NCI-H2107 treated with DMSO at 0.1 percent for 48 hours (cell line): ENCODE measurements around the gene CD81.

Experiments
- DNase-seq: peaks from one replicate; lab custom pipeline; 2025; ENCODE audit not compliant: unreplicated experiment; lab: John Stamatoyannopoulos, UW

The CD81 gene

DNA sequence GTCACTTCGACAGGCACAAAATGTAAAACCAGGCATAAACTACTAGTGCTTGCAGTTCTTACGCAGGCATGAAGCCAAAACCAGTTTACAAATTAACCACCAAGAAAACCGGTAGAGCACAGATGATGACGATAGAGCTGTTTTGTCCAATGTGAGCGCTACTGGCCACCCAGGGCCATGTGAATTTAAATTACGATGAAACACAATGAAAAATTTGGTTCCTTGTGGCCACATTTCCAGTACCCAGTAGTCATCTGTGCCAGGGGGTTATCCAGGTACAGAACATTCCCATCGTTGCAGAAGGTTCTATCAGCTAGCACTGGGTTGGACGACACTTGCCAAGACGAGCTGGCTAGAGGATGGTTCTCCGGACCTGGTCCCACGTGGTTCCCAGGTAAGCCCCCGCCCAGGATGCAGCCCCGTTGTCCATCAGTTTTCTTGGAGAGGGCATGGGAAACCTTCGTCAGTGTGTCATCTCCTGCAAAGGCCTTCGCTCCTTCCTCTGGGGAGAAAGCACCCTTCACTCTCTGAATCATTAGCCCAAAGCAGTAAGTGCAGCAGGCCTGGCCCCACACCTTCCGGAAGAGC is 1.1 kb upstream of the CD81 start:
- DNase-seq = no peak

DNA sequence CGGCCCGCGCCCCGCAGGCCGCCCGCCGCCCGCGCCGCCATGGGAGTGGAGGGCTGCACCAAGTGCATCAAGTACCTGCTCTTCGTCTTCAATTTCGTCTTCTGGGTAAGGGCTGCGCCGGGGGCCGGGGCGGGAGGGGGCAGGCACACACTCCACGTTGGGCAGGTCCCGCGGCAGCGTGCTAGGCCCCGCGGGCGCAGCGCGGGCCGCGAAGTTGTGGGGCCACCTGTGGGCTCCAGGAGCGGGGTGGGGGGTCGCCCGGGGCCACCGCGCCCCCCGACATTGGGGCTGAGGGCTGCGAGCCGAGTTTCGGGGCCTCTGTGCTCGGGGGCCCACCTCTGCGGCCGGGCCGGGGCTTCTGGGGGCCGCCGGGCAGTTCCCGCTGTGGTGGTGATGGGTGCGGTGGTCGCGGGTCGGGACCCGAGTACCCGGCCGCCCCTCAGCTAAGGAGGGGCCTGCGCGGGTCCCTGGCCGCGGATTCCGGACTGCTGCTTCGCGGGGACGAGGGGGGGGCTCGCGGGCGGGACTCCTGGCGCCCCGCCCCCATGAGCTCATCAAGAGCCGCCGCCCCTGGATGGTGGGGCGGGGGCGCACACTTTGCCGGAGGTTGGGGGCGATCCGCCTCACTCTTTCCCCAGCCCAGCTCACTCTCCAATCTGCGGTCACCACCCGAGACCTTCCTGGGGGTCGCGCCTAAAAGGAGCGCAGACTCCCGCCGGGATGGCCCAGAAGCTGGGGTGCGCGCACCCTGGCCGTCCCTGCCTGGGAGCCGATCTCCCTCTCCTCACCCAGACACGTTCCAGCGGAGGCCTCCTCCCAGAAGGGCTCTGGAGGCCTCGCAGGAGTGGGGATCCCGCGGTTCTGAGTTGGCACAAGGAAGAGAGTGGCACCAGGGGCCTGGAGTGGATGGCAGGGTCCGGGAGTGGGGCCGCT is 667 bp downstream of the CD81 start:
- no peak for DNase-seq

DNA sequence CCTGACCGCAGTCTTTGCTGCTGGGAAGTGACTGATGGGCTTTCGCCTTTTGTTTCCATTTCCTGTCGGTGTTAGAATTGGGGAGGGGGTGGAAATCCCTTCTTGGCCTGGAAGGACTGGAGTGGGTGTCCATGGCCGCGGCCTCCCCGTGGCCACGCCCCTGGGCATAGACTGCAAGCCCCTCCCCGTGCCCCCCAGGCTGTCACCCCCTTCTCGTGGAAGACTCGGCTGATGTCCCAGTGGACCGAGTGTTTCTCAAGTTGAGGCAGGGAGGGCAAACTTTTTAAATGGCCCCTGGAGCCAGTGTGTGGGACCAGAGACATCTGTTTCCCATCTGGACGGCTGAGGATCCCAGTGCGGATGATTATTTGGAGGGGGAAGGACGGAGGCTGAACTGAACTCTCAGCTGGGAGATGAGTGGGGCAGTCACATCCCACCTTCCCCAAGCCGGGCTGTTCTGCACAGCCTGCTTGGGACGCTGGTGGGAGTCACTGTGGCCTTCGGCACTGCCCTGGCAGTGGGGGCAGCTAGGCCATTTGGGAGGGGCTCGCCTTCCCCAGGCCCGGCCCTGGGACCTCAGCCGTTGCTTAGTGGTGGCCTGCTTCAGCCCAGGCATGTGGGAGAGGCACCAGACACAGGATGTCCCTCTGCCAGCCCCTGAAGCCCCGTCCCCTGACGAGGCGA is 1.6 kb downstream of the CD81 start:
- DNase-seq = no peak

- no peak for DNase-seq
Observed at GRCh38 chr11:2379466-2380174, 2.5 kb downstream of the CD81 start.

DNA sequence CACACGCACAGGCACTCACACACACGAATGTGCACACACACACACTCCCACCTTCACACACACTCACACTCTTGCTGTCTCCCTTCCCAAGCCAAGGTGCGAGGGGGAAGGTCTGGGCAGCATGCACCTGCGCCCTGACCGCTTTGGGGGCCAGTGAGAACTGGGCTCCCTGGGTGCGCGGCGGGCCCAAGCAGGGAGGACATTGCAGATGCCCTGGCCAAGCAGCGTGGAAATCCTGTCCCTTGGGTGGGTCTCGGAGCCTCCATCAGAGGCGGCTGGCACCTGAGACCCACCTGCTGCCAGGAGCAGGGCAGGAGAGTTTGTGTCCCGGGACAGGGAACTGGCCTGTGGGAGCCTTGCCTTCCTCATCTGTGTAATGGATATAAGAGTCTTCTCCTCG is 3.3 kb downstream of the CD81 start:
- no peak for DNase-seq

GRCh38 chr11:2380807-2381350 is 3.8 kb downstream of the CD81 start:
- DNase-seq = no peak

DNA sequence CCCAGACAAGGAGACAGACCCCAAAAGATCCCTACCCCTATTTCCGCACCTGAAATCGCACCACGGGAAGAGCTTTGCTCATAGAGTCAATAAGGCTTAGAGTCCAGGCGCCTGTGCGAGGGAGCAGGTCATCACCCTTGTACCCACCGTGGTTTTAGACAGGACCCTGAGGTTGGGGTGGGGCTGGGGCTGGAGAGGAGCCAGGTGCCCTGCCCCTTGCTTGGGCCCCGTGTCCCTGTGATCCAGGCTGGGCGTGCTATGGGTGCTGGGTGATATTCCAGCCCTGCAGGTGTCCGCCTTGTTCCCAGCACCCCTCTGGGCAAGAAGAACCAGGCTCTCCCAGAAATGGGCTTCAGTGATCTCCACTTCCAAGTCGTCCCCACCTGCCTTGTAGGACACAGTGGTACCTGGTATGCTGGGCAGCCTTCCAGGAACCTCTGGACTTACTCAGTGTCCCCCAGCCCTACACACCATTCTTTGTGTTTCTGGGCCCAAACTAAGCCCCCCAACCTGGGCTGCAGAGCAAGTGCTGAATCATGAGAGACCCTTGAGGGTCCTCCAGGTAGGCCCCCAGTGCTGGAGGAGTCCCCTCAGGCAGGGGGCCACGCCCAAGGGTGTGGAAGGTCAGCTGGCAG is 4.5 kb downstream of the CD81 start:
- no peak for DNase-seq

DNA sequence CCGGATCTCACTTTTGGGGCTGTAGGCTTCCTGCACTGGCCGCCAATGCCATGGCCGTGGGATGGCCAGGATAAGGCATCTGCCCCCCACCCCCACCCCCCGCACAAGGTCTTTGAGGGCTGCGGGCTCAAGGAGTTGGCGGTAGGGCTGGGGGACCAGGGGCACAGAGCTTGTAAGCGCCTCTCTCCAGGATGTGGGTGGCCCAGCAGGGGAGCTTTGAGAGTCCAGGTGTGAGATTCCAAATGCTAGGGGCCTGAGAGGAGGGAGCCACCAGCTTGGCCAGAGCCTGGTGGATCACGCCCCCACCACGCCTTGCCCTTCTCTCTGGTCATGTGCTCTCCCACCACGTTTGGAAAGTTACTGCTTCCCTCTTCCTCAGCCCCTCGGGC is 5.0 kb downstream of the CD81 start:
- DNase-seq = no peak

- no peak for DNase-seq
Observed at GRCh38 chr11:2382936-2383851, 6.1 kb downstream of the CD81 start.

DNA sequence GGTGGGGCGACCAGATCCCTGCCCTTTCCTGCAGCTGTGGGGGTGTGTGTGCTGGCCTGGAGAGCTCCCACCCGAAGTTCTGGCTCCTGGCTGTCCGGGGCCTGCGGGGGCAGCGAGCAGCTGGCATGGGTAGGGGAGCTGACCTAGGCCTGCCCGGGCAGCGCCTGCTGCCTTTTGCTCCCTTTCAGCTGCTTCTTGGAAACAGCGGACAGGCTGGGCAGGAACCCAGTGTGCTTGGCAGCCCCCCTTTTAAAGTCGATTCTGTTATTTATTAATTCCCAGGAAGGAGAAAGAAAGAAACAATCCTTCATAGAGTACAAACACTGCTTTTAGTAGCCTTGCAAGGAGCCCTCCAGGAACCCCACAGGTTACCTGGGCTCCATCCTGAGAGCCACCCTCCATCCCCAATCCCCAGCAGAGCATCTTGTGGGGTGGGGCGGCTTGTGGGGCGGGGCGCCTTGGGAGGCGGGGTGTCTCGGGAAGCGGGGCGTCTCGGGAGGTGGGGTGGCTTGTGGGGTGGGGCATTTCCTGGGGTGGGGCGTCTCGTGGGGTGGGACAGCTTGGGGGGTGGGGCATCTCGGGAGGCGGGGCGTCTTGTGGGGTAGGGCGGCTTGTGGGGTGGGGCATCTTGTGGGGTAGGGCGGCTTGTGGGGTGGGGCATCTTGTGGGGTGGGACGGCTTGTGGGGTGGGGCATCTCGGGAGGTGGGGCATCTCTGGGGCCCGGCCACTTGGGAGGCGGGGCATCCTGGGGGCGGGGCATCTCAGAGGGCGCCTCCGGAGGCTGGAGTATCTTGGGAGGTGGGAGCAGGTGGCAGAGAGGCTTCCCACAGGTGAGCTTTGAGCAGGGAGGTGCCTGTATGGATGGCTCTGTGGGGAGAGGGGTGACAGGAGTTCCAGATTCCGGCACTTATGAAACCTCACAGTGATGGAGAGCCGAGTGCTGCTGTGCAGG is 7.0 kb downstream of the CD81 start:
- DNase-seq = no peak

DNA sequence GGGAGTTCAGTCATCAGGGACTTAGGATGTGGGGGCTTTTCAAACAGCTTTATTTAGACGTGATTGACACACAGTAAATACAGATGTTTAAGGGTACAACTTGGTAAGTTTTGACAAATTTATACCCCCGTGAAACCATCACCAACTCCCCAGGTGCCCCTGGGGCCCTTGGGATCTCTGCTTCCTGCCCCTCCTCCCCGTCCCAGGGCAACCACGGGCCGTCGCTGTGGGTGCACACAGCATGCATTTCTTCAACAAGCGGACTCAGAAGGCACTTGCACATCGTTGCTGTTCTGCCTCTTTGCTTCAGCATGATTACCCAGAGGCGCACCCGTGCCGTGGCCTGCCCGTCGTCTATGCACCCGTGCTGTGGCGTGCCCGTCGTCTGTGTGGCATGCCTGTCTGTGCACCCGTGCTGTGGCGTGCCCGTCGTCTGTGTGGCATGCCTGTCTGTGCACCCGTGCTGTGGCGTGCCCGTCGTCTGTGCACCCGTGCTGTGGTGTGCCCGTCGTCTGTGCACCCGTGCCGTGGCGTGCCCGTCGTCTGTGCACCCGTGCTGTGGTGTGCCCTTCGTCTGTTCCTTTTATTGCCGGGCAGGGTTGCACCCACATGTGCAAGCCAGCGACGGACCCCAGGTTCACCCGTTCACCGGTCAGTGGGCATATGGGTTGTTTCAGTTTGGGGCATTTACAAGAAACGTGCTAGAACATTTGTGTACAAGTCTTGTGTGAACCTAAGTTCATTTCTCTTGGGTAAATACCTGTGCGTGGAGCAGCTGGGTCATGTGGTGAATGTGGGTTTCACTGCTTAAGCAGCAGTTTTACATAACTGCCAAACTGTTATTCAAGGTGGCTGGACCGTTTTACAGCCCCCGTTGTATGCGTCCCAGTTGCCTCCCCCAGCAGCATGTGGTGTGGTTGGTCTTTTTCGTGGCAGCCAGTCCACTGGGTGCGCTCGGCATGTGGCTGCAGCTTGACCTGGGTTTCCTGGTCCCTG is 8.3 kb downstream of the CD81 start:
- DNase-seq = no peak

DNA sequence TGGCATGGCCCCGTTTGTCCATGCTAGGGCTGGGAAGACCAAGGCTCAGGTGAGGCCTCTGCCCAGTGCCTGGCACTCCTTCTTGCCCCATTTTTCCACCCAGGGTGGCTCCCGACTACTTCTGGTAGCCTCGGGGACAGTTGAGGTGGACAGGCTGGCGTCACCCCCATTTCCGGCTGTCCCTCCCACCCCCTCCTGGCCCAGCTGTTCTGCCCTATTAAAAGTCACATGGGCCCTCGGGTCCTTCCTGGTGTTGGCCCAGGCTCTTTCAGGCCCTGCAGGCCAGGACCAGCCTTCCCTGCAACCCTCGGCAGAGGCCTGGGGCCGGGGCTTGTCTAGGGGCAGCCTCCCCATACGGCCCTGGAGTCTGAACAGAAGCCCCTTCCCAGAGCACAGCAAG is 9.5 kb downstream of the CD81 start:
- no peak for DNase-seq

DNA sequence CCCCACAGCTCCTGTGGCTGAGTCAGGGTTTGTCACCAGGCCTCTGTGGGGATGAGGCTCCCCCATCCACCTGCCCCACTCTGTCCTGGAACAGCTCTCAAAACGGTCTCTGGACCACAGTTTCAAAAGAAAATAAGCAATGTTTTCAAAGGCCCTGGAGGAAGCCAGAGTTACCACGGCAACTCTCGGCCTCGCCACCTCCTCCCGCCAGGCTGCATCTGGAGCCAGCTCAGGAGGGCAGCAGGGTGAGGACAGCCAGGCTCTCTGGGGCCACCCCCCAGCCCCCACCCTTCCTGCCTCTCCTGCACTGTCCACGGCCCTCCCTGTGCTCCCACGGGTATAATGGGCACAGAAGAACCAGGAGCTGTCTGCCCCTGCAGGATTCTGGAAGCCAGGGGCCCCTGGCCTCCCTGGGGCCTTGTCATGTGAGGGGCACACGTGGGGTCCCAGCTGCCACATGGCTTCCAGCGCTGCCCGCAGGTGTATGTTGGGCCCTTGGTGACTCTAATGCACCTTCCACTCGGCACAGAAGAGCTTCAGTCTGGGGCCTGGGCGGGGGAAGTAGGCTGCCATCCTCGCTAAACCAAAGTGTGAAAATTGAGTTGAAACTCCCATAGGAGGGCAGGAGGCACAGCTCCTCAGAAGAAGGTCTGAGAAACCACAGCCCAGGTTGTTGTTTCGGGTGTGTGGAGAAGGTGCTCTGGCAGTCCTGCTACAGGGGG is 10.3 kb downstream of the CD81 start:
- DNase-seq = no peak

- DNase-seq = no peak
Observed at GRCh38 chr11:2388431-2389376, 11.6 kb downstream of the CD81 start.

DNA sequence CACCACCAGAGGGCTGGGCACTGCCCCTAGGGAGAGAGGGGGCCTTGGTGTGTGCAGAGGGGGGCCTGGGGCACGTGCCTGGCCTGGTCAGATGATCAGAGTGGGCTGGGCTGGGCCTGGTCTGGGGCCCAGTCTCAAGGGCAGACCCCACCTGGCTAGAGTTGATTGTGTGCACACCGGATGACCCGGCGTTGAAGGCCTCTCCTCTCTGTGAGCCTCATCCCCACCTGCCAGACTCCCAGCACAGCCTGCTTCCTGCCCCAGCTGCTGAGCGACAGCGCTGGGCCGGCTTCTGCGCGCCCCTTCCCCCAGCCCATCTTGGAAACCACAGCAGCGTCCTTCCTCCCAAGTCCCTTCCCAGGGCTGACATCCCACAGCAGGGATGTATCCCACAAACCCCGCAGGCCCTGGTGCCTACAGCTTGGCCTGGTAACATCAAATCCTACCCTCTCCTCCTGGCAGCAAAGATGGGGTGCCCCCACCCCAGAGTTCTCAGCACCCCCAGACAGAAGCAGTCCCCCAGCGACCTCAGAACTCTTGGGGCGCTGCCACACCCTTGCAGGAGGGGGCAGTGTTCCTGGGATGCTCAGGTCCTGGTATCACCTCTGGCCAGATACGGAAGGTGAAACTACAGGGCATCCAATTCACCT is 12.4 kb downstream of the CD81 start:
- no peak for DNase-seq
